MV-4-11 (cell line): Measurements from ENCODE around the gene SLC44A3.
"Not testable (repeated sequence)": the region's sequence is repeated elsewhere in the genome, so short reads cannot be mapped to it uniquely, and the experiment has no call there.

Experiments
- DNase-seq: peaks from one replicate; lab custom pipeline; 2025; lab: John Stamatoyannopoulos, UW

The SLC44A3 gene

DNA sequence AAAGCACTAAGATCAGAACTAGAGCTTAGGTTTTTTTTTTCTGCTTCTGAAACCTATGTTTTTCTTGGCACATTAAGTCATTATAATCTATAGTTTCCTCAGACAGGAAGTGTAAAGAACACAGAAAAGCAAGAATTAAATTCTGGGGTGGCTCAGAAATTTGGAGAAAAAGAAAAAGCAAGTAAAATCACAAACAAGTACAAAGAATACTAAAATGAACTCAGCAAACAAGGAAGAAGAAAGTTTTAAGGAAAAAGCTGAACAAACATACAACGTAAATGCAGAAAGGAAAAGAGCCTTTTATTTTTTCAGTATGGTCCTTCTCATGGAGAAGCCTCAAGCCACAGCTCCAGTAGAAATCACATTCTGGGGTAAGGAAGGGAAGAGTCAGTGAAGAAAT lies 115.3 kb downstream of the SLC44A3 start:
- no peak for DNase-seq

- no peak for DNase-seq
Measured at GRCh38 chr1:94936861-94937620, 116.9 kb downstream of the SLC44A3 start.

DNA sequence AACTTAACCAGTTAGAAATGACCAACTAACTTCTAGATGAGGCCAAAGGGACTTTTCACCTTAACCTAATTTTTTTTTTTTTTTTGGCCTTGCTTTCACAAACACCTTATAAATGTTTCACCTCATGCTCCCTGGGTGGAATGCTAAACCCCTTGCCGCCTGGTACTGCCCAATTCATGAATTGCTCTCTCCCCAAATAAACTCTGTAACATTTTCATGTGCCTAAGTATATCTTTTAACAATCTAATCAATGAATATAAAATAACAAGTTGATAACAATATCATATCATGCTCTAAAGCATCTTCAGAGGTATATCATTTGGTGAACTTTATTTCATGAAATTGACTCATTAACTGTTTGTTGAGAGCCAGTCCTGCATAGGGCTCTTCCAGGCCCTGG lies 117.7 kb downstream of the SLC44A3 start:
- DNase-seq = no peak

DNA sequence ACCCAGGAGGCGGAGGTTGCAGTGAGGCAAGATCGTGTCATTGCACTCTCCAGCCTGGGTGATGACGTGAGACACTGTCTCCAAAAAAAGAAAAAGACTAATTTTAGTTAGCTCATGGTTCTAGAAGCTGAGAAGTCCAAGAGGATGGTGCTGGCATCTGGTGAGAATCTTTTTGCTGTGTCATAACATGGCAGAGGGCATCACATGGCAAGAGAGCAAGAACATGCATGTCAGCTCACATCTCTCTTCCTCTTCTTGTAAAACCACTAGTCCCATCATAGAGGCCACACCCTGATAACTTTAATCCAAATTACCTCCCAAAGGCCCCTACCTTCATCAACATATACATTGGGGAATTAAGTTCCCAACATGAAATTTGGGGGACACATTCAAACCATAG lies 120.6 kb downstream of the SLC44A3 start:
- no peak for DNase-seq

- DNase-seq = not testable (repeated sequence)
Measured at GRCh38 chr1:94941480-94941879, 121.3 kb downstream of the SLC44A3 start.

DNA sequence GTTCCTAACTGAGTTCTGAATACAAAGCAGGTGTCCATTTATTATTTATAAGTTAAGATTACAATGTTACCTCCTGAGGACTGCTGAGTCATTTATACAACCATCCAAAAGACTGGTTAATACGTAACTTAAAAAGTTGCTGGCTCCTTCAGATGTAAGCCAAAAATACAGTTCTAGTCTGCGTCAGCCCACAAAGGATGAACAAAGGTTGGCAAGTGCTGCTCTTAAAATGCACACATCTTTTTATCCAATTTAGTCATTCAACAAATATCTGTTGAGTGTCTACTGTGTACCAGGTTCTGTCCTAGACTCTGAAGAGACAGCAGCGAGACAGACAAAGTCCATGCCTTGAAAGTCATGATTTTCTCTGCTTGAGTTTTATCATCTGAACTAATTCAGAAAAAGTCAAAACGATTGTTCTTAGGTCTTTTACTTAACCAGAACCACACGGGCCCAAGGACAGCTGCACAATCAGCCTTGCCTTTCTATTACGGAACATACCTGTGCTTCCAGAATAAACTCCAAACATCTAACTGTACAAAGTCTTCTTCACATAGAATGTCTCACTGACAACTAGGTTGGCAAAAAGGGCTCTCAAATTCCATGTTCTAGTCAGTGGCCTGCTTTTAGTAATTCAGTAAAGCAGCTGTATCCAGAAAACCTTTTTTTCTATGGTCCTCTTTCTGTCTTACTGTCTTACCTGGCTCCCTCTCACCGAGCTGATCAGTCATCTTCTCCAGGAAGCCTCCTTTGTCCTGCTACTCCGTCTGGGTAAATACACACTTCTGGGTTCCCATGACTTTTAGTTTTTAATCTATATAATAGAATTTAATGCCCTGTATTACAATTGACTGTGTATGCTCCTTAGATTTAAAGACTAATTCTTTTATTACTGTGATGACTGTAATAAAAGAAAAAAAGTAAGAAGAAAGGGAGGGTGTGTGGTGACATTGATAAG lies 122.3 kb downstream of the SLC44A3 start:
- no peak for DNase-seq
